Stimulated activated CD8-positive, alpha-beta memory T cell treated with anti-CD3 and anti-CD28 coated beads, Interleukin-12 subunit alpha, Interleukin-12 subunit beta, amount 100 ng/mL, for 24 hours (primary cell): Measurements from ENCODE around the gene PRAC1.

Experiments used
- DNase-seq: peaks from one replicate; pipeline ENCODE4 v3.0.0-alpha.2; 2020; ENCODE audit errors: extremely low read depth

The PRAC1 gene

GRCh38 chr17:48722201-48722907 lies at the start of gene PRAC1:
PRAC1 (minus strand) TSS chr17:48722518; CDS start chr17:48722392, 126 bp downstream.
- DNase-seq, result no peak

GRCh38 chr17:48770954-48771353 lies 48.6 kb upstream of the PRAC1 start:
- no peak for DNase-seq

GRCh38 chr17:48769009-48769675 lies 46.8 kb upstream of the PRAC1 start:
- no peak for DNase-seq

- DNase-seq, result no peak
Measured at GRCh38 chr17:48767263-48767774, 45.0 kb upstream of the PRAC1 start.

- DNase-seq, result no peak
Measured at GRCh38 chr17:48761114-48761513, 38.8 kb upstream of the PRAC1 start.

- DNase-seq, result no peak
Measured at GRCh38 chr17:48760411-48760810, 38.1 kb upstream of the PRAC1 start.

- DNase-seq, result no peak
Measured at GRCh38 chr17:48759288-48759687, 37.0 kb upstream of the PRAC1 start.

GRCh38 chr17:48757524-48757961 lies 35.2 kb upstream of the PRAC1 start:
- DNase-seq, result no peak

- no peak for DNase-seq
Measured at GRCh38 chr17:48756830-48757251, 34.5 kb upstream of the PRAC1 start.

- no peak for DNase-seq
Measured at GRCh38 chr17:48755356-48755755, 33.0 kb upstream of the PRAC1 start.

GRCh38 chr17:48754500-48755261 lies 32.4 kb upstream of the PRAC1 start:
- DNase-seq, result no peak

- DNase-seq, result no peak
Measured at GRCh38 chr17:48753794-48754499, 31.6 kb upstream of the PRAC1 start.

- no peak for DNase-seq
Measured at GRCh38 chr17:48752399-48753288, 30.3 kb upstream of the PRAC1 start.

GRCh38 chr17:48751733-48752398 lies 29.5 kb upstream of the PRAC1 start:
- no peak for DNase-seq

- DNase-seq, result no peak
Measured at GRCh38 chr17:48751172-48751571, 28.9 kb upstream of the PRAC1 start.

- DNase-seq, result no peak
Measured at GRCh38 chr17:48749621-48750553, 27.6 kb upstream of the PRAC1 start.

GRCh38 chr17:48748718-48749566 lies 26.6 kb upstream of the PRAC1 start:
- no peak for DNase-seq
